OCI-LY1 (cell line): ENCODE results near the gene PRDM15.

Source experiments
- H2AFZ ChIP-seq: fragments of 200-600 bp; sonication (generic), shearing (Covaris generic); 2 replicates; pipeline ENCODE4 v1.6.0; 2014; ENCODE audit warnings: antibody characterized with exemption, mild to moderate bottlenecking, low read length
- H3F3A ChIP-seq: fragments of 200-600 bp; sonication (generic), shearing (Covaris generic); 2 replicates; pipeline ENCODE4 v1.6.0; 2014; ENCODE audit warnings: mild to moderate bottlenecking, antibody characterized with exemption, low read length, moderate library complexity; ENCODE audit not compliant: insufficient read depth
- H3K27ac ChIP-seq: fragments of 200-600 bp; sonication (generic); 2 replicates; pipeline ENCODE4 v1.5.1; 2014; ENCODE audit warnings: low read length, mixed run types, mild to moderate bottlenecking, low read depth; ENCODE audit not compliant: poor library complexity, severe bottlenecking
- H3K27me3 ChIP-seq: fragments of 200-600 bp; sonication (generic); 2 replicates; pipeline ENCODE4 v1.6.0; 2014; ENCODE audit warnings: antibody characterized with exemption, mild to moderate bottlenecking, low read length, moderate library complexity; ENCODE audit not compliant: insufficient read depth
- H3K36me3 ChIP-seq: fragments of 200-600 bp; sonication (generic); 2 replicates; pipeline ENCODE4 v1.6.1; 2014; ENCODE audit warnings: mild to moderate bottlenecking, antibody characterized with exemption, low read length, moderate library complexity, mixed read lengths; ENCODE audit not compliant: insufficient read depth
- H3K4me1 ChIP-seq: fragments of 200-600 bp; sonication (generic); 2 replicates; pipeline ENCODE4 v1.5.1; 2014; ENCODE audit warnings: mild to moderate bottlenecking, low read length, moderate library complexity; ENCODE audit not compliant: insufficient read depth, severe bottlenecking
- H3K4me2 ChIP-seq: fragments of 200-600 bp; sonication (generic), shearing (Covaris generic); 2 replicates; pipeline ENCODE4 v1.6.1; 2014; ENCODE audit warnings: low read length
- H3K4me3 ChIP-seq: fragments of 200-600 bp; sonication (generic); 2 replicates; pipeline ENCODE4 v1.5.1; 2014; ENCODE audit warnings: low read length, low read depth, mild to moderate bottlenecking, mixed read lengths; ENCODE audit not compliant: poor library complexity, severe bottlenecking
- H3K79me2 ChIP-seq: fragments of 200-600 bp; shearing (Covaris generic); 2 replicates; pipeline ENCODE4 v1.6.1; 2016; ENCODE audit warnings: mixed run types, low read length, mixed read lengths; ENCODE audit not compliant: insufficient read depth
- H3K9ac ChIP-seq: fragments of 200-600 bp; sonication (generic), shearing (Covaris generic); 2 replicates; pipeline ENCODE4 v1.6.1; 2014; ENCODE audit warnings: mild to moderate bottlenecking, low read length, mixed read lengths
- H3K9me2 ChIP-seq: fragments of 200-600 bp; sonication (generic), shearing (Covaris generic); 2 replicates; pipeline ENCODE4 v1.6.1; 2014; ENCODE audit warnings: low read depth, mild to moderate bottlenecking, low read length, mixed read lengths
- H3K9me3 ChIP-seq: fragments of 200-600 bp; shearing (Covaris generic); 2 replicates; pipeline ENCODE4 v1.6.1; 2014; ENCODE audit warnings: low read length, mixed read lengths
- H4K20me1 ChIP-seq: fragments of 200-600 bp; sonication (generic), shearing (Covaris generic); 2 replicates; pipeline ENCODE4 v1.6.0; 2016; ENCODE audit warnings: mild to moderate bottlenecking, low read length; ENCODE audit not compliant: insufficient read depth
- CTCF ChIP-seq: fragments of 200-600 bp; sonication (generic), shearing (Covaris generic); IDR thresholded peaks from 2 replicates; pipeline ENCODE4 v1.5.1; 2017; ENCODE audit warnings: mild to moderate bottlenecking, antibody characterized with exemption, low read length, moderate library complexity, mixed read lengths
- EZH2 ChIP-seq: fragments of 200-600 bp; sonication (generic), shearing (Covaris generic); IDR thresholded peaks from 2 replicates; pipeline ENCODE4 v1.8.0; 2017; ENCODE audit warnings: borderline replicate concordance, mixed run types, mild to moderate bottlenecking, antibody characterized with exemption, low read length, moderate library complexity, mixed read lengths

PRDM15 gene

GRCh38 chr21:41852151-41852928 is 26.8 kb downstream of the PRDM15 start:
- H3K79me2 ChIP-seq: no peaks in the 10 kb centered on the region
- H3K4me3 ChIP-seq: no peak overlapping the region
- peak overlapping the region; percentile 67 for H3K27ac ChIP-seq
- no peak overlapping the region; the same call in 1 of the 2 replicates for H3K9ac ChIP-seq
- H4K20me1 ChIP-seq: no peaks in the 10 kb centered on the region
- no peaks in the 10 kb centered on the region for H3K9me3 ChIP-seq
- peaks cover 45% of the 10 kb centered on the region for H3K4me1 ChIP-seq
- no peak for TF ChIP-seq EZH2
- no peak for TF ChIP-seq CTCF
- H2AFZ ChIP-seq: no peak overlapping the region
- no peaks in the 10 kb centered on the region for H3K9me2 ChIP-seq
- no peaks in the 10 kb centered on the region; the same call in 1 of the 2 replicates for H3F3A ChIP-seq
- peaks cover 87% of the 10 kb centered on the region for H3K36me3 ChIP-seq
- no peak overlapping the region for H3K4me2 ChIP-seq
- H3K27me3 ChIP-seq: no peaks in the 10 kb centered on the region

GRCh38 chr21:41851090-41851790 is 27.9 kb downstream of the PRDM15 start:
- Histone ChIP-seq H3K36me3 (peaks cover 87% of the 10 kb centered on the region), H3K79me2 (no peaks in the 10 kb centered on the region), H3K27me3 (no peaks in the 10 kb centered on the region), H3K4me3 (no peak overlapping the region), H3K9me2 (no peaks in the 10 kb centered on the region), H3F3A (no peaks in the 10 kb centered on the region; the same call in 1 of the 2 replicates), H3K4me1 (peaks cover 49% of the 10 kb centered on the region), H3K27ac (peak overlapping the region; percentile 67), H4K20me1 (no peaks in the 10 kb centered on the region), H3K9ac (peak overlapping the region; percentile 7; the same call in 1 of the 2 replicates), H3K9me3 (no peaks in the 10 kb centered on the region), H3K4me2 (peak overlapping the region; percentile 6; the same call in 1 of the 2 replicates), H2AFZ (no peak overlapping the region)
- TF ChIP-seq CTCF: no peak
- no peak for TF ChIP-seq EZH2

GRCh38 chr21:41850085-41850484 is 29.1 kb downstream of the PRDM15 start:
- Histone ChIP-seq H3K27ac (peak overlapping the region; percentile 93), H3K4me3 (no peak overlapping the region)

More at GRCh38 chr21:41850085-41850484, 29.1 kb downstream of the PRDM15 start:
- H3K4me1 ChIP-seq: peaks cover 60% of the 10 kb centered on the region
- TF ChIP-seq EZH2 (no peak), CTCF (no peak)
- no peaks in the 10 kb centered on the region; the same call in 1 of the 2 replicates for H3F3A ChIP-seq
- H4K20me1 ChIP-seq: no peaks in the 10 kb centered on the region
- no peaks in the 10 kb centered on the region for H3K27me3 ChIP-seq
- no peak overlapping the region for H3K9ac ChIP-seq
- no peaks in the 10 kb centered on the region for H3K79me2 ChIP-seq
- no peak overlapping the region for H3K4me2 ChIP-seq
- no peak overlapping the region for H2AFZ ChIP-seq
- H3K36me3 ChIP-seq: peaks cover 90% of the 10 kb centered on the region
- no peaks in the 10 kb centered on the region for H3K9me2 ChIP-seq
- H3K9me3 ChIP-seq: no peaks in the 10 kb centered on the region
